ENCODE data around the gene ITGA11. TPM values are rescaled to one million over a fixed set of nuclear protein-coding genes. Genes with fewer than 3 reads are reported as not detected.

The ITGA11 gene
- total RNA-seq, 1 donor from 2014 or later: 0.92 TPM

DNA sequence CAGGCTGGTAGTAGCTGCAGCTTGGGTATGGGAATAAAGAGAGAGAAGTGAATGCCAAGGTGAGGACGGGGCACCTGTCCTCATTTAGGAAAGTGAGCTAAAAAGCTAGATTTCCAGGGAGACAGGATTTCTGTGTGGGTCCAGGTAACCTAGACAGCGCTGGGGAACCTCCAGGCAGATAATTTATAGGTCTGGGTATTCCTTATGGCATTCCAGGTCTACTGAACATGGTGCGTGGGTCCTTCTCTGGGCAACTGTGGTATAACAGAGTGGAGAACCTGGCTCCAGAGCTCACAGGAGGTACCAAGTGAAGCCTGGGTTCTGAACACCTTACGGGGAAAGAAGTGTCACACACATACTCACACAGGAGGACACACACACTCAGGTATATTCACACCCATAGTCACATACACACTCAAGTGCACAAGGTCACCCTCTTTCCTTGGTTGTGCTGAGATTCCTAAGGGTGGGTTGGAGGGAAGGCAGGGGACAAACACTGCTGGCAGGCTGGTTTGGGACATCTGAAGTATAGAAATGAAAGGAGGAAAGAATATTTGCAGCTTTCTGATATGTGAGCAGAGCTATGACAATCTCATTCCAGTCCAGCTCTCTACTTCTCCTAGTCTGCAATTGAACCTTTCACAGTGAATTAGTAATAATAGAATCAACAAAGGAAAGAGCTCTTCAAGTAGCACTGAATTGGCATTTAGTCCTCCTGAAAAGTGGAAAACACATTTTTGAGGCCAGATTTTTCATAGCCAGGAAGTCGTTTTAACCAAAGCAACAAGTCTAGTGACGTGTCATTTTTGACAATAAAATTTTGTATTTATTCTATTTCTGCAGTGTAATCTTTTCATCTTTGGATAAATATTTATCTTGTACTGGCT, 37.4 kb upstream of the ITGA11 start:
- peaks cover 5% of the 10 kb centered on the region for H3K9me3 Mint-ChIP-seq
- DNase-seq (ENCODE audit: extremely low spot score, unreplicated experiment): no peak
- no peak overlapping the region for H3K4me3 Mint-ChIP-seq
- H3K36me3 Mint-ChIP-seq: no peaks in the 10 kb centered on the region
- H3K27me3 Mint-ChIP-seq: peaks cover 10% of the 10 kb centered on the region
- TF ChIP-seq, protein P1, sequence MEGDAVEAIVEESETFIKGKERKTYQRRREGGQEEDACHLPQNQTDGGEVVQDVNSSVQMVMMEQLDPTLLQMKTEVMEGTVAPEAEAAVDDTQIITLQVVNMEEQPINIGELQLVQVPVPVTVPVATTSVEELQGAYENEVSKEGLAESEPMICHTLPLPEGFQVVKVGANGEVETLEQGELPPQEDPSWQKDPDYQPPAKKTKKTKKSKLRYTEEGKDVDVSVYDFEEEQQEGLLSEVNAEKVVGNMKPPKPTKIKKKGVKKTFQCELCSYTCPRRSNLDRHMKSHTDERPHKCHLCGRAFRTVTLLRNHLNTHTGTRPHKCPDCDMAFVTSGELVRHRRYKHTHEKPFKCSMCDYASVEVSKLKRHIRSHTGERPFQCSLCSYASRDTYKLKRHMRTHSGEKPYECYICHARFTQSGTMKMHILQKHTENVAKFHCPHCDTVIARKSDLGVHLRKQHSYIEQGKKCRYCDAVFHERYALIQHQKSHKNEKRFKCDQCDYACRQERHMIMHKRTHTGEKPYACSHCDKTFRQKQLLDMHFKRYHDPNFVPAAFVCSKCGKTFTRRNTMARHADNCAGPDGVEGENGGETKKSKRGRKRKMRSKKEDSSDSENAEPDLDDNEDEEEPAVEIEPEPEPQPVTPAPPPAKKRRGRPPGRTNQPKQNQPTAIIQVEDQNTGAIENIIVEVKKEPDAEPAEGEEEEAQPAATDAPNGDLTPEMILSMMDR (conservative IDR thresholded peaks at IDR 0.05): no peak
- H3K27ac Mint-ChIP-seq: no peak overlapping the region
- peaks cover 12% of the 10 kb centered on the region for H3K4me1 Mint-ChIP-seq (ENCODE audit: unreplicated experiment)

DNA sequence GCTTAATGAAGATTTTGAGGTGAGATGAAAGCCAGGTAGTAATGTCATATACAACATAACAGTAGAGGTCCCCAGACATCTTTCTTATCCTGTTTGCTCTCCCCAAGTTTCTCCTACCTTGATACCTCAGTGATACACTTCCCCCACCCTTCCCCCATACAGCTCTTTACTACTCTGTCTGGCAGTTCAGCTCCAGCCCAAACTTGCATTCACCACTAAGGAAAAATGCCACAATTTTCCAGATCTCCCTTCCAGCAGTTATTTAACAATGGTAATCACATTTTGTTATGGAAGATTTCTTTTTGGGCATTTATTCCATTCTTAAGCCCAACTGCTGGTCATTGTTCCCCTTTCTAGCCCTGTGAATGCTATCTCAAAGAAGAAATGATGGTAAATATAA, 34.9 kb upstream of the ITGA11 start:
- no peak for DNase-seq (ENCODE audit: extremely low spot score, unreplicated experiment)
- TF ChIP-seq, protein P1 (conservative IDR thresholded peaks at IDR 0.05): no peak
- Mint-ChIP-seq H3K36me3 (no peaks in the 10 kb centered on the region), H3K4me1 (ENCODE audit: unreplicated experiment) (peaks cover 12% of the 10 kb centered on the region), H3K4me3 (no peak overlapping the region), H3K9me3 (peaks cover 5% of the 10 kb centered on the region), H3K27me3 (peaks cover 11% of the 10 kb centered on the region), H3K27ac (no peak overlapping the region)

DNA sequence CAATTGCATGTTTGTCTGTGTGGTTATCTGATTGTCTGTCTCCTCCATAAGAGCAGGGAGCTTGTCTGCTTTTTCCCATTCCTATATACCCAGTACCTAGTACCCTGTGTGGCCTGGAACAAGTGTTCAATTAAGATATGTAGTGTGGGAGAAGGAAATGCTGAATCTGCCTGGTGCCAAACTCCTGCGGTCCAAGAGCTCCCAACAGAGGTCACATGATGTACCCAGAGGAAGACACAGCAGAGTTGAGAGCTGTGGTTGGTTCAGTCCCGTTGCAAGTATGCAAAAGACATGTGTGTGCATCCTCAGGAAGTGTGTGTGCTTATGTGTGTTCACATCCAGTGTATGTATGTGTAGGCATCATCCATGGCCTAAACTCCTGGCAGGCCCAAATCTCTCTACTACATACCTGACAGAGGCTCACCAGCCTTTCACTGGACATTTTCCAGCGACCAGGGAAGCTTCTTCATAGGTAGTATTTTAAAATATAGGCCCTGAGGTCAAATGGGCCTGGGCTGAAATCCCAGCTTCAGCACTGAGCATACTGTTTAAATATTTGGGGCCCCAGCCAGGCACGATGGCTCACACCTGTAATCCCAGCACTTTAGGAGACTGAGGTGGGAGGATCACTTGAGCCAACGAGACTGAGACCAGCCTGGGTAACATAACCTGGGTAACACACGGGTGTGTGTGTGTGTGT, 34.0 kb upstream of the ITGA11 start:
- Mint-ChIP-seq H3K4me3 (no peak overlapping the region), H3K36me3 (no peaks in the 10 kb centered on the region), H3K27me3 (peaks cover 11% of the 10 kb centered on the region), H3K9me3 (peaks cover 5% of the 10 kb centered on the region), H3K4me1 (ENCODE audit: unreplicated experiment) (peaks cover 12% of the 10 kb centered on the region), H3K27ac (no peak overlapping the region)
- DNase-seq (ENCODE audit: extremely low spot score, unreplicated experiment): no peak
- TF ChIP-seq, protein P1 (conservative IDR thresholded peaks at IDR 0.05): no peak

DNA sequence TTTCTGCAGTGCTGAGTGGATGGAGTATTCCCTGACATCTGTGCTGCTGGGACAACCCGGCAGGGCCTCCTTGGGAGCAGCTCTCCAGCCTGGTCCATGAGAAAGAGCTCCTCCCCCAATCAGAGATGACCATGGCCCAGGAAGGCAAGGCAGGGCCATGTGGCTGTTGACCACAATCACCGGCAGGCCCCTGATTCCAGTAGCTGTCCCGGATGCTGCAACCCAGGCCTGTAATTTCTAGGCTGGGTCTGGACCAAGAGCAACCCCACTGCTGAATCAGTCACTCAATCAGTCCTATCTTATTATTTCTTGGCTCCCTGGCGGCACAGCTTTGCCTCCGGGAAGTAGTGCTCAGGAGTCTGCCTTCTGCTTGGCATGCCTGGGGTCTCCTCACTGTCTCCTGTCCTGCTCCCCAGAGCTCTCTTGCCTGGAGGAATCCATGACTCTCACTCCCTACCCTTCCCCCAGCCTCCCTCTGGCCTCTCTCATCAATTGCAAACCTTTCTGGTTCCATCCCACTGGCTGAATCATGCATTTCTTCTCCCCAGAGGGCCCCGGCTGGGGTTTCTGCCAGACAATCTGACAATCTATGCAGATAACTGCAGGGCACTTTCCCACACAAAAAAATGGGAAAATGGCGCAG, 32.6 kb upstream of the ITGA11 start:
- H3K27me3 Mint-ChIP-seq: peaks cover 11% of the 10 kb centered on the region
- TF ChIP-seq, protein P1 (conservative IDR thresholded peaks at IDR 0.05): no peak
- H3K27ac Mint-ChIP-seq: no peak overlapping the region
- no peaks in the 10 kb centered on the region for H3K36me3 Mint-ChIP-seq
- H3K4me3 Mint-ChIP-seq: no peak overlapping the region
- DNase-seq (ENCODE audit: extremely low spot score, unreplicated experiment): no peak
- H3K4me1 Mint-ChIP-seq (ENCODE audit: unreplicated experiment): peaks cover 3% of the 10 kb centered on the region
- H3K9me3 Mint-ChIP-seq: peaks cover 5% of the 10 kb centered on the region

DNA sequence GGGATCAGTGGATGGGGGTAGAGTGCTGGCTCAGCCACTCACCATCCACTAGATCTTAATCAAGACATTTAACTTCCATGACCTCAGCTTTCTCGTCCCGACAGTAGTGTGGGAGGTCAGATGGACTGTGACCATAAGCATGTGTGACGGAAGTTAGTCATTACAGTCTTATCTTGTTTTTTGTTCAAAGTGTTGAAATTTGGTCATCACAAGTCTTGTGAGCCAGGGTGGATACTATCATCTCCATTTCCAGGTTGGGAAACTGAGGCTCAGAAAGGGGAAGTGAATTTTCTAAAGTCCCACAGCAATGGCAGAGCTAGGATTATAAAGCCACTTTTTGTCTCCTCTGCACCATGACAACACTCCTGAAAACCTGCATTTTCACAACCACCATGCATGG, 32.0 kb upstream of the ITGA11 start:
- TF ChIP-seq, protein P1 (conservative IDR thresholded peaks at IDR 0.05): no peak
- no peak for DNase-seq (ENCODE audit: extremely low spot score, unreplicated experiment)
- peaks cover 11% of the 10 kb centered on the region for H3K27me3 Mint-ChIP-seq
- no peaks in the 10 kb centered on the region for H3K4me1 Mint-ChIP-seq (ENCODE audit: unreplicated experiment)
- H3K9me3 Mint-ChIP-seq: peaks cover 5% of the 10 kb centered on the region
- no peaks in the 10 kb centered on the region for H3K36me3 Mint-ChIP-seq
- H3K4me3 Mint-ChIP-seq: no peak overlapping the region
- H3K27ac Mint-ChIP-seq: no peak overlapping the region
